HUES64 (cell line): ENCODE results near the gene PPFIA3.
"Not testable (repeated sequence)": the region's sequence is repeated elsewhere in the genome, so short reads cannot be mapped to it uniquely, and the experiment has no call there.

Experiments used
- H3K27ac ChIP-seq: 2 replicates; pipeline ENCODE4 v1.7.0; 2013; ENCODE audit warnings: low read depth, low read length, inconsistent platforms
- H3K27me3 ChIP-seq: 2 replicates; pipeline ENCODE4 v1.6.1; 2013; ENCODE audit warnings: mild to moderate bottlenecking, low read length; ENCODE audit not compliant: insufficient read depth
- H3K36me3 ChIP-seq: 2 replicates; pipeline ENCODE4 v1.6.1; 2013; ENCODE audit warnings: mild to moderate bottlenecking, low read length; ENCODE audit not compliant: insufficient read depth
- H3K4me1 ChIP-seq: 2 replicates; pipeline ENCODE4 v1.6.1; 2013; ENCODE audit warnings: mild to moderate bottlenecking, low read length, moderate library complexity; ENCODE audit not compliant: insufficient read depth
- H3K4me3 ChIP-seq: 2 replicates; pipeline ENCODE4 v1.5.1; 2013; ENCODE audit warnings: mild to moderate bottlenecking, low read length, moderate library complexity
- H3K9ac ChIP-seq: 2 replicates; pipeline ENCODE4 v1.6.1; 2013; ENCODE audit warnings: mild to moderate bottlenecking, low read depth, low read length
- H3K9me3 ChIP-seq: 2 replicates; pipeline ENCODE4 v1.6.1; 2013; ENCODE audit warnings: low read depth, low read length; ENCODE audit not compliant: insufficient read depth
- WGBS: fragments of 150-250, 120-280 bp; methylation state at CpG from one replicate; pipeline ENCODE4 v1.1.7; 2013; ENCODE audit warnings: missing lambda C conversion rate; 5-methylcytosine and 5-hydroxymethylcytosine counted together

The PPFIA3 gene

DNA sequence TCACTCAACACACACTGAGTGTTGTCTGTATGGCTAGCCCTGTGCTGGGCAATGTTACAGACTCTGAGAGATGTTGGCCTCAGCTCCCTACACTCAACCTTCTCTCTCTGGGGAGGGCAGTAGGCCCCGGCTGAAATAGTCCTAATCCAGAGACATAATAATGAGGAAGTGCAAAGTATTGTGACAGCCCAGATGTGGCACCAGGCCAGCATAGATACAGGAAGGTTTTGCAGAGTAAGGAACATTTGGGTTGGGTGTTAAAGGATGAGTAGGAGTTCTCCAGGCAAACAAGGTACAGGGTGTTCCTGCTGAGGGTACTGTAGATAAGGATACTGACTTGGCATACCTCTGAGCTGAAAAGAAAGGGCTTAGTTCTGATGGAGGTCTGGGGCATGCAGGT is 2.8 kb upstream of the PPFIA3 start:
- peaks cover 28% of the 10 kb centered on the region for H3K27me3 ChIP-seq
- no peaks in the 10 kb centered on the region; the same call in 1 of the 2 replicates for H3K4me1 ChIP-seq
- no peaks in the 10 kb centered on the region for H3K9me3 ChIP-seq
- no peak overlapping the region for H3K9ac ChIP-seq
- no peaks in the 10 kb centered on the region for H3K36me3 ChIP-seq
- no peak overlapping the region for H3K27ac ChIP-seq
- no peak overlapping the region for H3K4me3 ChIP-seq
- WGBS, result 100% methylated on average over 1 of the region's 1 CpG

DNA sequence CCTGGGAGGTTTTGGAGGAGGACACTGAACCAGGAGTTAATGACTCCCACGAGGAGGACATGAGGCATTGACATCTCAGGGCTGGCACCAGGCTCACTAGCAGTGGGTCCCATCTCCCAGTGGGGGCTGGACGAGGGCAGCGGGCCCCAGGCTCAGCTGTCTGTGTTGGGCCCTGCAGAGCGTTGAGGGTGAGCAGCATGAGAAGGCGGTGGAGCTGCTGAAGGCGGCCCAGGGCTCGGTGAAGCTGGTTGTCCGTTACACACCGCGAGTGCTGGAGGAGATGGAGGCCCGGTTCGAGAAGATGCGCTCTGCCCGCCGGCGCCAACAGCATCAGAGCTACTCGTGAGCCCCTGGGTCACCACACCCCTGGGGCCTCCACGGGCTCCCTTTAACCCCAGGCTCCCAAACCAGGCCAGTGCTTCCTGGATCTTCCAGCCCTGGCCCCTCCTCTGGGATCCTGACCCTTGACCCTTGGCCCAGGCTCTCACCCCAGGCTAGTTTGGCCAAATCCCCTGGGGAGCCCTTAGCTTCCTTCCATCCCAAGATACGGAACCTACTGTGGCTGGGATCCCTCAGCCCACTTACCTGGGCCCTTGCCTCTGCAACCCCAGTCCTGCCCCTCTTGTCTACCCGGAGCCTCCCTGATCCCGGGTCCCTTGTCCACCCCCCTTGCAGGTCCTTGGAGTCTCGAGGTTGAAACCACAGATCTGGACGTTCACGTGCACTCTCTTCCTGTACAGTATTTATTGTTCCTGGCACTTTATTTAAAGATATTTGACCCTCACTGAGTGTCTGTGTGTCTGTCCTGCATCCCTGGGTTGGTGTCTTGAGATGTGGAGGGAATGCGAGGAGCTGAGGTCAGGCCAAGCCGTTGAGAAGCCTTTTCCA is 1.4 kb upstream of the PPFIA3 start:
- H3K9ac ChIP-seq, result peak overlapping the region; percentile 90; the same call in 1 of the 2 replicates
- no peaks in the 10 kb centered on the region for H3K36me3 ChIP-seq
- 85% methylated on average over 26 of the region's 26 CpGs for WGBS
- H3K27ac ChIP-seq, result peak overlapping the region; percentile 97
- H3K4me3 ChIP-seq, result peak overlapping the region; percentile 94
- H3K9me3 ChIP-seq, result no peaks in the 10 kb centered on the region
- H3K4me1 ChIP-seq, result no peaks in the 10 kb centered on the region; the same call in 1 of the 2 replicates
- peaks cover 31% of the 10 kb centered on the region for H3K27me3 ChIP-seq

GRCh38 chr19:49118565-49119410 is 556 bp upstream of the PPFIA3 start, which contains the start of gene C19orf73:
C19orf73 (minus strand) TSS chr19:49119143; CDS start chr19:49119022, 121 bp downstream.
- H3K27me3 ChIP-seq, result peaks cover 31% of the 10 kb centered on the region
- H3K9me3 ChIP-seq, result no peaks in the 10 kb centered on the region
- peak within 1 kb of the TSS; percentile 90 for H3K9ac ChIP-seq
- H3K4me1 ChIP-seq, result no peaks in the 10 kb centered on the region; the same call in 1 of the 2 replicates
- WGBS, result under 1% methylated on average over 85 of the region's 85 CpGs
- peak within 1 kb of the TSS; percentile 94 for H3K4me3 ChIP-seq
- H3K36me3 ChIP-seq, result no peaks in the 10 kb centered on the region
- peak within 1 kb of the TSS; percentile 97 for H3K27ac ChIP-seq

DNA sequence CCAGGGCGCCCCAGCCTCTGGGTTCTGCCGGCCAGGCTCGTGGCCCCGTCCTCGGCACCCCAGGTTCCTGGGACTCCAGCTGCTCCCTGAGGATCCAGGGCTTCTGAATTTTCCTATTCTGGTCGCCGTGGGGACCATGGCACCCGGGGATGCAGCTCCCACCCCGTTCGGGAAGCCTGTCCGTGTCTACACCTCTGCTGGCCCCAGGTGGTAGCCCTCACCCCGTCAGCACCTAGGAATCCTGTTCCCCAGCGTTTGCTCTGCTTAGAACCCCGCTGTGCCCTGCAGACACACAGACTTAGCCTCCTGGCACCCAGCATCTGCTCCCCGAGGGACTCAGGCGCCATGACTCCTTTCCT is 960 bp downstream of the PPFIA3 start:
- no peak overlapping the region for H3K9ac ChIP-seq
- 22% methylated on average over 16 of the region's 16 CpGs for WGBS
- no peak overlapping the region for H3K27ac ChIP-seq
- peaks cover 4% of the 10 kb centered on the region; the same call in 1 of the 2 replicates for H3K4me1 ChIP-seq
- H3K4me3 ChIP-seq, result peak overlapping the region; percentile 94
- peaks cover 24% of the 10 kb centered on the region for H3K27me3 ChIP-seq
- H3K9me3 ChIP-seq, result no peaks in the 10 kb centered on the region
- no peaks in the 10 kb centered on the region for H3K36me3 ChIP-seq

DNA sequence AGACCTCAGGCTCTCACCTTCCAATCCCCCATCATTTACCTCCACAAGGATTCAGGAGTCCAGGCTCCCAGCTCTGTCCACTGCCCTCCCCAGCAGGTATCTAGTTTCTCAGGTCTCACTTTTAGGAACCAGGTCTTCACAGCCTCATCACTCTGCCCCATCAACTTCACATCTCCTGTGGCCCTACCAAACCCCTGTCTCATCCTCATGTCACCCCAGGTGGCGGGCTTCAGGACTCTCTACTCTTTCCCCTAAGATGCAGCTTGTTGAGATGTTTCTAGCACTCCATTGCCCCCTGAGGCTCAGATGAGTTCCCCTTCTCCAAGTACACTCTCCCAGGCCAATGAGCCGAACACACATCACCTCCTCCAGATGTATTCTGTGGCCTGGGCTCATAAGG is 1.5 kb downstream of the PPFIA3 start:
- H3K36me3 ChIP-seq, result no peaks in the 10 kb centered on the region
- 72% methylated on average over 2 of the region's 2 CpGs for WGBS
- H3K9ac ChIP-seq, result no peak overlapping the region
- peaks cover 4% of the 10 kb centered on the region; the same call in 1 of the 2 replicates for H3K4me1 ChIP-seq
- H3K27me3 ChIP-seq, result peaks cover 22% of the 10 kb centered on the region
- no peak overlapping the region for H3K27ac ChIP-seq
- H3K9me3 ChIP-seq, result no peaks in the 10 kb centered on the region
- no peak overlapping the region for H3K4me3 ChIP-seq

DNA sequence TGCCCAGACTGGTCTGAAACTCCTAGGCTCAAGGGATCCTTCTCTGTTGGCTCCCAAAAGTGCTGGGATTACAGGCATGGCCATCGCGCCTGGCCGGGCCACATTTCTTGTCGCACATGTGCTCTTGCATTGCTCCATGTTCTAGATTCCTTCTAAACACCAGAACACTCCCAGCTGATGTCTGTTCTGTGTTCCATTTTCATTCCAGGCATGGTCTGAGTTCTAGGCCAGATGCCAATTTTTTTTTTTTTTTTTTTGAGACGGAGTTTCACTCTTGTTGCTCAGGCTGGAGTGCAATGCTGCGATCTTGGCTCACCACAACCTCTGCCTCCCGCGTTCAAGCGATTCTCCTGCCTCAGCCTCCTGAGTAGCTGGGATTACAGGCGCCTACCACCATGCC is 2.5 kb downstream of the PPFIA3 start:
- H3K9me3 ChIP-seq, H3K27ac ChIP-seq, H3K4me3 ChIP-seq, H3K9ac ChIP-seq, H3K36me3 ChIP-seq, H3K4me1 ChIP-seq: not testable (repeated sequence)
- H3K27me3 ChIP-seq, result peaks cover 22% of the 10 kb centered on the region
- 83% methylated on average over 10 of the region's 10 CpGs for WGBS

GRCh38 chr19:49123285-49123684 is 3.9 kb downstream of the PPFIA3 start:
- not testable (repeated sequence) for H3K36me3 ChIP-seq, H3K9ac ChIP-seq, H3K9me3 ChIP-seq, H3K4me1 ChIP-seq, H3K4me3 ChIP-seq, H3K27ac ChIP-seq
- peaks cover 22% of the 10 kb centered on the region for H3K27me3 ChIP-seq
- 92% methylated on average over 11 of the region's 11 CpGs for WGBS

- Histone ChIP-seq H3K4me3 (peak overlapping the region; percentile 29), H3K27ac (no peak overlapping the region), H3K4me1 (peaks cover 8% of the 10 kb centered on the region; the same call in 1 of the 2 replicates), H3K27me3 (peaks cover 14% of the 10 kb centered on the region), H3K9me3 (no peaks in the 10 kb centered on the region), H3K36me3 (no peaks in the 10 kb centered on the region), H3K9ac (no peak overlapping the region)
- 50% methylated on average over 21 of the region's 23 CpGs for WGBS
Measured at GRCh38 chr19:49125025-49125731, 5.8 kb downstream of the PPFIA3 start.

GRCh38 chr19:49126575-49126974 is 7.2 kb downstream of the PPFIA3 start:
- WGBS, result 88% methylated on average over 2 of the region's 4 CpGs
- H3K9me3 ChIP-seq, result no peaks in the 10 kb centered on the region
- no peaks in the 10 kb centered on the region for H3K36me3 ChIP-seq
- no peak overlapping the region for H3K4me3 ChIP-seq
- H3K4me1 ChIP-seq, result peaks cover 8% of the 10 kb centered on the region; the same call in 1 of the 2 replicates
- no peak overlapping the region for H3K9ac ChIP-seq
- H3K27me3 ChIP-seq, result peaks cover 3% of the 10 kb centered on the region
- H3K27ac ChIP-seq, result no peak overlapping the region

- WGBS, result 94% methylated on average over 12 of the region's 12 CpGs
- not testable (repeated sequence) for H3K9ac ChIP-seq, H3K4me1 ChIP-seq, H3K36me3 ChIP-seq, H3K27me3 ChIP-seq, H3K9me3 ChIP-seq, H3K27ac ChIP-seq
- peak overlapping the region; percentile 50; the same call in 1 of the 2 replicates for H3K4me3 ChIP-seq
Measured at GRCh38 chr19:49127225-49127624, 7.9 kb downstream of the PPFIA3 start.
